Keratinocyte (primary cell): Measurements from ENCODE around the gene COL16A1.

Source experiments
- EZH2 ChIP-seq: IDR thresholded peaks from one replicate; pipeline ENCODE4 v1.6.1; 2012; ENCODE audit warnings: inconsistent platforms, mild to moderate bottlenecking, low read length, moderate library complexity
- TF ChIP-seq, protein P1 (sequence below), 3 experiments: IDR thresholded peaks in 1 of 3; conservative IDR thresholded peaks in 1 of 3; optimal IDR thresholded peaks in 1 of 3; 2 replicates in 2 of 3; 3 replicates in 1 of 3; pipeline versions ENCODE3 to v1.5.1; 2011; ENCODE audit warnings: low read length in 3 of 3, mild to moderate bottlenecking in 3 of 3, moderate library complexity in 2 of 3, control low read depth in 1 of 3, inconsistent platforms in 1 of 3; ENCODE audit not compliant: insufficient read depth in 2 of 3; ENCODE audit errors: extremely low read depth in 1 of 3

DNA sequence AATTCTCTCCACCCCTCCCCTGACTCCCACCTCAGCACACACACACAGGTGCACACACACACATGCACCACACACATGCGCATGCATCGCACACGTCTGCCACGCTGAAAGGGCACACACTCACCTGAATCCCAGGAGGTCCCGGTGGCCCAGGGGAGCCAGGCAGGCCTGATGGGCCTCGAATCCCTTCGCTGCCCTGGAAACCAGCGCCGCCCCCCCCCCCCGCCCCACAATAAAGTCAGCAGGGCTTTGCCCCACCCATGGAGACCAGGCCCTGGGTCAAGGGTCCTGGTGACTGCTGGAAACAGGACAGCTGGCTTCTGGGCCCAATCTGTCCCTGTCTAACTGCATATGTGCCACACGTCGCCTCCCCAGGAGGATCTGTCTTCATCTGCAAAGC lies 41.4 kb downstream of the COL16A1 start:
- TF ChIP-seq, protein P1, sequence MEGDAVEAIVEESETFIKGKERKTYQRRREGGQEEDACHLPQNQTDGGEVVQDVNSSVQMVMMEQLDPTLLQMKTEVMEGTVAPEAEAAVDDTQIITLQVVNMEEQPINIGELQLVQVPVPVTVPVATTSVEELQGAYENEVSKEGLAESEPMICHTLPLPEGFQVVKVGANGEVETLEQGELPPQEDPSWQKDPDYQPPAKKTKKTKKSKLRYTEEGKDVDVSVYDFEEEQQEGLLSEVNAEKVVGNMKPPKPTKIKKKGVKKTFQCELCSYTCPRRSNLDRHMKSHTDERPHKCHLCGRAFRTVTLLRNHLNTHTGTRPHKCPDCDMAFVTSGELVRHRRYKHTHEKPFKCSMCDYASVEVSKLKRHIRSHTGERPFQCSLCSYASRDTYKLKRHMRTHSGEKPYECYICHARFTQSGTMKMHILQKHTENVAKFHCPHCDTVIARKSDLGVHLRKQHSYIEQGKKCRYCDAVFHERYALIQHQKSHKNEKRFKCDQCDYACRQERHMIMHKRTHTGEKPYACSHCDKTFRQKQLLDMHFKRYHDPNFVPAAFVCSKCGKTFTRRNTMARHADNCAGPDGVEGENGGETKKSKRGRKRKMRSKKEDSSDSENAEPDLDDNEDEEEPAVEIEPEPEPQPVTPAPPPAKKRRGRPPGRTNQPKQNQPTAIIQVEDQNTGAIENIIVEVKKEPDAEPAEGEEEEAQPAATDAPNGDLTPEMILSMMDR (optimal IDR thresholded peaks at IDR 0.05 in 1 of 3, IDR thresholded peaks at IDR 0.05 in 1 of 3, conservative IDR thresholded peaks at IDR 0.05 in 1 of 3; ENCODE audit: extremely low read depth in 1 of 3, insufficient read depth in 2 of 3, low read length in 3 of 3): no peak
- no peak for TF ChIP-seq EZH2
